ENCODE measurements around the gene ZSCAN16.

The ZSCAN16 gene

GRCh38 chr6:28080631-28081485, 43.6 kb upstream of the ZSCAN16 start:
- Histone ChIP-seq H3K4me1 (ENCODE audit: low read depth, poor library complexity, severe bottlenecking) (peaks cover 12% of the 10 kb centered on the region), H3K4me3 (IDR thresholded peaks at IDR 0.05; ENCODE audit: insufficient read depth, low read depth, low read length) (no peak overlapping the region), H3K27me3 (ENCODE audit: insufficient read depth, low read depth) (no peaks in the 10 kb centered on the region), H4K20me1 (ENCODE audit: insufficient read depth) (no peaks in the 10 kb centered on the region), H2AFZ (ENCODE audit: low read depth) (peak overlapping the region; percentile 86), H3K4me2 (peak overlapping the region; percentile 85), H3K27ac (peak overlapping the region; percentile 72), H3K9ac (peak overlapping the region; percentile 72), H3K36me3 (ENCODE audit: insufficient read depth) (no peaks in the 10 kb centered on the region), H3K79me2 (ENCODE audit: insufficient read depth, low read depth) (no peaks in the 10 kb centered on the region)
- TF ChIP-seq CTCF (conservative IDR thresholded peaks at IDR 0.05; ENCODE audit: low read depth, low read length): no peak

GRCh38 chr6:28081486-28081751, 43.0 kb upstream of the ZSCAN16 start:
- TF ChIP-seq CTCF (conservative IDR thresholded peaks at IDR 0.05; ENCODE audit: low read depth, low read length): no peak
- peak overlapping the region; percentile 86 for H2AFZ ChIP-seq (ENCODE audit: low read depth)
- peak overlapping the region; percentile 72 for H3K27ac ChIP-seq

DNA sequence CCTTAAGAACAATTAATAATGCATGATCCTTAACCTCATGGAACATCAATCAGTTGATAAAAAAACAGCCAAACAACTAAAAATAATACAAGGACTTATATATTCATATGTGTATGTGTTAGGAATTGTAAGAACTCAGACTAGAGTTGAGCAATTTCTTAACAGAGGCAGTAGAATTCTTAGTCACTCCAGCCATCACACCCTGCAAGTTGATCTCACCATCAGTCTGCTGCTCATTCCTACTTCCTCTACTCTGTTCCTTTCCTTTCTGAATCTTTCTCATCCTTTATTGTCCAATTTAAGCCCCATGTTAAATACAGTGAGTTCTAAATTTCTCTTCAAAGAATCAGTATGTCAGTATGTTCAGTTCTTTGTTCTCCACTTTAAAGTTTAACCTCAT, 41.5 kb upstream of the ZSCAN16 start:
- no peak overlapping the region for H3K27ac ChIP-seq
- no peak overlapping the region for H3K4me3 ChIP-seq (IDR thresholded peaks at IDR 0.05; ENCODE audit: insufficient read depth, low read depth, low read length)
- TF ChIP-seq CTCF (conservative IDR thresholded peaks at IDR 0.05; ENCODE audit: low read depth, low read length): no peak
- no peak overlapping the region for H2AFZ ChIP-seq (ENCODE audit: low read depth)
- H3K27me3 ChIP-seq (ENCODE audit: insufficient read depth, low read depth): no peaks in the 10 kb centered on the region
- H3K4me2 ChIP-seq: no peak overlapping the region
- H3K36me3 ChIP-seq (ENCODE audit: insufficient read depth): no peaks in the 10 kb centered on the region
- H3K9ac ChIP-seq: no peak overlapping the region
- H3K4me1 ChIP-seq (ENCODE audit: low read depth, poor library complexity, severe bottlenecking): peaks cover 12% of the 10 kb centered on the region
- H3K79me2 ChIP-seq (ENCODE audit: insufficient read depth, low read depth): no peaks in the 10 kb centered on the region
- no peaks in the 10 kb centered on the region for H4K20me1 ChIP-seq (ENCODE audit: insufficient read depth)

More at GRCh38 chr6:28081486-28081751, 43.0 kb upstream of the ZSCAN16 start:
- Histone ChIP-seq H3K4me3 (IDR thresholded peaks at IDR 0.05; ENCODE audit: insufficient read depth, low read depth, low read length) (no peak overlapping the region), H4K20me1 (ENCODE audit: insufficient read depth) (no peaks in the 10 kb centered on the region), H3K4me2 (peak overlapping the region; percentile 66), H3K9ac (peak overlapping the region; percentile 72), H3K36me3 (ENCODE audit: insufficient read depth) (no peaks in the 10 kb centered on the region), H3K27me3 (ENCODE audit: insufficient read depth, low read depth) (no peaks in the 10 kb centered on the region), H3K79me2 (ENCODE audit: insufficient read depth, low read depth) (no peaks in the 10 kb centered on the region), H3K4me1 (ENCODE audit: low read depth, poor library complexity, severe bottlenecking) (peaks cover 12% of the 10 kb centered on the region)

DNA sequence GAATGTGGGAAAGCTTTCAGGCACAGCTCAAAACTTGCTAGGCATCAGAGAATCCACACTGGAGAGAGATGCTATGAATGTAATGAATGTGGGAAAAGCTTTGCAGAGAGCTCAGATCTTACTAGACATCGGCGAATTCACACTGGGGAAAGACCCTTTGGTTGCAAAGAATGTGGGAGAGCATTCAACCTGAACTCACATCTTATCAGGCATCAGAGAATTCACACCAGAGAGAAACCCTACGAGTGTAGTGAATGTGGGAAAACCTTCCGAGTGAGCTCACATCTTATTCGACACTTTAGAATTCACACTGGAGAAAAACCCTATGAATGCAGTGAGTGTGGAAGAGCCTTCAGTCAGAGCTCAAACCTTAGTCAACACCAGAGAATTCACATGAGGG, 35.4 kb upstream of the ZSCAN16 start:
- Histone ChIP-seq H4K20me1 (ENCODE audit: insufficient read depth) (no peaks in the 10 kb centered on the region), H3K27ac (no peak overlapping the region), H3K79me2 (ENCODE audit: insufficient read depth, low read depth) (no peaks in the 10 kb centered on the region), H2AFZ (ENCODE audit: low read depth) (no peak overlapping the region), H3K27me3 (ENCODE audit: insufficient read depth, low read depth) (no peaks in the 10 kb centered on the region), H3K4me1 (ENCODE audit: low read depth, poor library complexity, severe bottlenecking) (no peaks in the 10 kb centered on the region), H3K9ac (no peak overlapping the region), H3K36me3 (ENCODE audit: insufficient read depth) (no peaks in the 10 kb centered on the region), H3K4me2 (no peak overlapping the region), H3K4me3 (IDR thresholded peaks at IDR 0.05; ENCODE audit: insufficient read depth, low read depth, low read length) (no peak overlapping the region)
- no peak for TF ChIP-seq CTCF (conservative IDR thresholded peaks at IDR 0.05; ENCODE audit: low read depth, low read length)

All from KMS-11 (cell line).